KMS-11 (cell line): ENCODE data around the gene LPP.

ENCODE experiments used
- H2AFZ ChIP-seq: fragments of 200-600 bp; sonication (generic); 2 replicates; pipeline ENCODE4 v1.6.1; 2016; ENCODE audit warnings: antibody characterized with exemption, mixed run types, low read depth
- H3K27ac ChIP-seq: fragments of 200-600 bp; sonication (generic); 2 replicates; pipeline ENCODE4 v1.6.1; 2016; ENCODE audit warnings: mild to moderate bottlenecking, mixed run types
- H3K27me3 ChIP-seq: fragments of 200-600 bp; sonication (generic); 2 replicates; pipeline ENCODE4 v1.6.1; 2017; ENCODE audit warnings: mild to moderate bottlenecking, low read depth, mixed run types, moderate library complexity; ENCODE audit not compliant: insufficient read depth
- H3K36me3 ChIP-seq: fragments of 200-600 bp; sonication (generic); 2 replicates; pipeline ENCODE4 v1.6.1; 2017; ENCODE audit warnings: mild to moderate bottlenecking, mixed run types; ENCODE audit not compliant: insufficient read depth
- H3K4me1 ChIP-seq: fragments of 200-600 bp; sonication (generic); 2 replicates; pipeline ENCODE4 v1.6.1; 2016; ENCODE audit warnings: mild to moderate bottlenecking, low read depth, mixed run types; ENCODE audit not compliant: poor library complexity, severe bottlenecking
- H3K4me2 ChIP-seq: fragments of 200-600 bp; sonication (generic); 2 replicates; pipeline ENCODE4 v1.7.0; 2016; ENCODE audit warnings: mild to moderate bottlenecking, mixed run types
- H3K4me3 ChIP-seq: fragments of 200-600 bp; sonication (generic); IDR thresholded peaks from 2 replicates; pipeline ENCODE4 v1.6.1; 2017; ENCODE audit warnings: low read depth, low read length, mixed read lengths; ENCODE audit not compliant: insufficient read depth
- H3K79me2 ChIP-seq: fragments of 200-600 bp; sonication (generic); 2 replicates; pipeline ENCODE4 v1.6.1; 2016; ENCODE audit warnings: low read depth, mixed run types; ENCODE audit not compliant: insufficient read depth
- H3K9ac ChIP-seq: fragments of 200-600 bp; sonication (generic); 2 replicates; pipeline ENCODE4 v1.6.1; 2016; ENCODE audit warnings: mild to moderate bottlenecking, mixed run types
- H4K20me1 ChIP-seq: fragments of 200-600 bp; sonication (generic); 2 replicates; pipeline ENCODE4 v1.6.1; 2016; ENCODE audit warnings: mild to moderate bottlenecking, mixed run types; ENCODE audit not compliant: insufficient read depth
- TF ChIP-seq, protein P1 (sequence below): fragments of 200-600 bp; sonication (generic); conservative IDR thresholded peaks from 2 replicates; pipeline ENCODE4 v1.6.1; 2017; ENCODE audit warnings: low read depth, mild to moderate bottlenecking, antibody characterized with exemption, low read length, moderate library complexity, mixed read lengths

Gene LPP

DNA sequence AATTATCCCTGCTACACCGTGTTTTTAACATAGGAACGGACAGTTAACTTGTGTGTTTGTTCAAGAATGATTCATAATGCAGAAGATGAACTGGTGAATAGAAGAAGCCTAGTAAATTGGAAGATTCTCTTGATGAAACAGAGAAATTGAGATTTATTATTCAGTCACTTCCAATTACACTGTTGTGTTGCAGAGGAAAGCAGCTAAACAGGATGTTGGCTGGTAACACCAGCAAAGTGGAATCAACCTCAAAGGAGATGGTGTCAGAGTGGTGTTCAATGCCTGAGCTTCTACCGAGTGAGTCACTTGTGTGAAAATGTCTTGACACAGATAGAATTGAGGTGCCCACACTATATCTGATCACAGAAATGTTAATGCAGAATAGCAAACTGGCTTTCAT lies 399.6 kb downstream of the LPP start:
- H3K27me3 ChIP-seq, result no peaks in the 10 kb centered on the region
- no peaks in the 10 kb centered on the region for H4K20me1 ChIP-seq
- H2AFZ ChIP-seq, result no peak overlapping the region
- no peak overlapping the region for H3K27ac ChIP-seq
- H3K4me3 ChIP-seq, result no peak overlapping the region
- H3K9ac ChIP-seq, result no peak overlapping the region
- TF ChIP-seq, protein P1, sequence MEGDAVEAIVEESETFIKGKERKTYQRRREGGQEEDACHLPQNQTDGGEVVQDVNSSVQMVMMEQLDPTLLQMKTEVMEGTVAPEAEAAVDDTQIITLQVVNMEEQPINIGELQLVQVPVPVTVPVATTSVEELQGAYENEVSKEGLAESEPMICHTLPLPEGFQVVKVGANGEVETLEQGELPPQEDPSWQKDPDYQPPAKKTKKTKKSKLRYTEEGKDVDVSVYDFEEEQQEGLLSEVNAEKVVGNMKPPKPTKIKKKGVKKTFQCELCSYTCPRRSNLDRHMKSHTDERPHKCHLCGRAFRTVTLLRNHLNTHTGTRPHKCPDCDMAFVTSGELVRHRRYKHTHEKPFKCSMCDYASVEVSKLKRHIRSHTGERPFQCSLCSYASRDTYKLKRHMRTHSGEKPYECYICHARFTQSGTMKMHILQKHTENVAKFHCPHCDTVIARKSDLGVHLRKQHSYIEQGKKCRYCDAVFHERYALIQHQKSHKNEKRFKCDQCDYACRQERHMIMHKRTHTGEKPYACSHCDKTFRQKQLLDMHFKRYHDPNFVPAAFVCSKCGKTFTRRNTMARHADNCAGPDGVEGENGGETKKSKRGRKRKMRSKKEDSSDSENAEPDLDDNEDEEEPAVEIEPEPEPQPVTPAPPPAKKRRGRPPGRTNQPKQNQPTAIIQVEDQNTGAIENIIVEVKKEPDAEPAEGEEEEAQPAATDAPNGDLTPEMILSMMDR, result no peak
- no peaks in the 10 kb centered on the region for H3K4me1 ChIP-seq
- H3K4me2 ChIP-seq, result no peak overlapping the region
- no peaks in the 10 kb centered on the region for H3K36me3 ChIP-seq
- H3K79me2 ChIP-seq, result no peaks in the 10 kb centered on the region

DNA sequence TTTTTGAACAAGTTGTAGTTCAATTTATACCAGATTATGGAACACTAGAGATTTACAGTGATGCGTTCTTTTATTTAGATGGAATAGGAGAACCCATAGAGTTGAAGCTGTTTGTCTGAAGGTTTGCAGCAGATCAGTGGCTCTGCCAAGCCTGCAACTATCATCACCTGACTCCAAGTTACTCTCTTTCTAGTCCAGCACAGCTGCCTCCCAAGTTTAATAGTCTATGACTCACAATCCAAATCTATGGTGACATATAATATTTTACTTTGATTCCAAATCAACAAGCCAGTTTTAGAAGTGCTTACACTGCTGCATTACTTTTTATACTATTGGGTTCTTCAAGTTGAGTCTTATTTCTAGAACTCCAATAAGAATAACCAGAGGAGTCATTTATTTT lies 400.4 kb downstream of the LPP start:
- Histone ChIP-seq H2AFZ (no peak overlapping the region), H3K4me3 (no peak overlapping the region), H4K20me1 (no peaks in the 10 kb centered on the region), H3K79me2 (no peaks in the 10 kb centered on the region), H3K4me1 (no peaks in the 10 kb centered on the region), H3K4me2 (no peak overlapping the region), H3K27me3 (no peaks in the 10 kb centered on the region), H3K27ac (no peak overlapping the region), H3K9ac (no peak overlapping the region), H3K36me3 (no peaks in the 10 kb centered on the region)
- TF ChIP-seq, protein P1, result no peak

DNA sequence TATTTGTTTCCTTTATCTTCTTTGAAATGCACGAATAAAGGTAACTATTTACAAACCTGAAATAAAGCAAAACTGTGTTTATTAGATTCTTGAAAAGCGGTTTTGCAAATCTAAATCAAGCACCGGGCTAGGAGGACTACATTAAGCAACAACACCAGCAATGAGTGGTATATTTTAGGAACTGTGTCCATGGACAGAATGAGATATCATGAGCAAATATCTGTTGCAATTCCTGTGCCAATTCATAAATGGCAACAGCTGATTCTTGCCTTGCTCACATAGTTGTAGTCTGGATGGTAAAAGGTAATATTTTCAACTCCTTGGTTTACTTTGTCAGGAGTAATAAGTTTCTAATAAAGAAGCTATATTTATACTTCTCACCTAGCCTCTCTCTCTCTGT lies 403.3 kb downstream of the LPP start:
- no peak overlapping the region for H3K27ac ChIP-seq

DNA sequence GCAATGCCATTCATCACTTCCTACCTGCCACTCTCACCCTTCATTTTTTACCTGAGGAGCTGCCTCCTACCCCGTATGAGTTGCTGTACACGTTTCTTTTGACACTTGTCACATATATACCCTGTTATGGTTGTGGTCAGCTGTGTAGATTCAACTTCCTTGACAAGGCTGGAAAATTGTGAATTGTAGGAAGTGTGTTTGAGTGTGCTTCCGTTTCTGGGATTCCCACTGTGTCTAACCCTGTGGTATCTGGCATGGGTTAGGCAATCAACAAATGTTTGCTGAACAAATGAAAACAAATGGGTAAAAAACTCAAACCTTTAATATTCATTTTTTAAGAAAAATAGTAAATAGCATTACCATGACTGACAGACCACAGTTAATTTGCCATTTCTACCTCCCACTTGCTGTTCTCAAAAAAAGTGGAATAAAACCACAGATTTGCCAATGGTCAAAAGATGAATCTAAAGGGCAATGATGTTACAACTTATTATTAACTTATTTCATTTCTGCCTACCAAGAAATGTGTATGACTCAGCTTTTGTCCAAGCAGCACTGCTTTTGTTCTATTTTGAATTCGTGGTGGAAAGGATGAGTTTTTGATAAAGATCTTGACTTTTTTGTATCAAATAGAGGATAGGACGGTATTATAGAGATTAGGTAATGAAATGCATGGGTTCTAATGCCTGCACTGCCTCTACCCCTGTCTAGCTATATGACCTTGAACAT lies 404.6 kb downstream of the LPP start:
- no peak overlapping the region for H2AFZ ChIP-seq
- H3K27ac ChIP-seq, result no peak overlapping the region
- no peaks in the 10 kb centered on the region for H3K36me3 ChIP-seq
- no peak overlapping the region for H3K4me3 ChIP-seq
- no peaks in the 10 kb centered on the region for H3K79me2 ChIP-seq
- TF ChIP-seq, protein P1, result no peak
- H3K4me1 ChIP-seq, result no peaks in the 10 kb centered on the region
- no peak overlapping the region for H3K9ac ChIP-seq
- no peaks in the 10 kb centered on the region for H4K20me1 ChIP-seq
- no peaks in the 10 kb centered on the region for H3K27me3 ChIP-seq
- H3K4me2 ChIP-seq, result no peak overlapping the region

More for the DNA sequence above, 403.3 kb downstream of the LPP start:
- Histone ChIP-seq H3K79me2 (no peaks in the 10 kb centered on the region), H3K9ac (no peak overlapping the region), H3K4me1 (no peaks in the 10 kb centered on the region), H3K4me3 (no peak overlapping the region), H2AFZ (no peak overlapping the region), H3K36me3 (no peaks in the 10 kb centered on the region), H3K27me3 (no peaks in the 10 kb centered on the region), H4K20me1 (no peaks in the 10 kb centered on the region), H3K4me2 (no peak overlapping the region)
- TF ChIP-seq, protein P1, result no peak
